RPMI7951 (cell line): ENCODE results near the gene NRXN3. TPM values are rescaled to one million over a fixed set of nuclear protein-coding genes. Genes with fewer than 3 reads are reported as not detected.

Experiments
- DNase-seq: peaks from one replicate; pipeline ENCODE4 v3.0.0-alpha.2; 2012; ENCODE audit warnings: low read depth
- total RNA-seq: library from RNA; depleted of rRNA; stranded (reverse); fragments of >200 nt; shearing (Covaris generic); gene quantifications from 2 replicates; pipeline ENCODE4 v1.2.3, GENCODE V29; 2014

The NRXN3 gene
- total RNA-seq, 1 experiment from 2014 or later, result 0.24 TPM

DNA sequence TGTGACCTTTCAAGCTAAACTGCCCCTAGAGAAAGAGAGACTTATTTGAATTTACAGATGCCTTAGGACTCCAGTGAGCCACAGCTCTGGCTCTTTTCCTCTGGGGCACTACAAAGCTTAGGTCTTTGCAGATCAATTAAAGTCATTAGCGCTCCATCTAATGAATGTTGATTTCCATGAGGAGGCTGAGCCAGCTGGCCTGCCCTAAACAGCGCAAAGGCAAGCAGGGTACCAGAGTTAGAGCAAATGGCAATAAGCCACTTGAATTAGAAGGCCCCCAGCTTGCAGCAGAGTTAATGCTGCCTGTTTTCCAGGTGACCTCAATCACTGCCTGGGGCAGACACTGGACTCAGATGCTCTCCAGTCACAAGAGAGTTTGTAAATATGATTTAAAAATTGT lies 1345.8 kb downstream of the NRXN3 start:
- no peak for DNase-seq

DNA sequence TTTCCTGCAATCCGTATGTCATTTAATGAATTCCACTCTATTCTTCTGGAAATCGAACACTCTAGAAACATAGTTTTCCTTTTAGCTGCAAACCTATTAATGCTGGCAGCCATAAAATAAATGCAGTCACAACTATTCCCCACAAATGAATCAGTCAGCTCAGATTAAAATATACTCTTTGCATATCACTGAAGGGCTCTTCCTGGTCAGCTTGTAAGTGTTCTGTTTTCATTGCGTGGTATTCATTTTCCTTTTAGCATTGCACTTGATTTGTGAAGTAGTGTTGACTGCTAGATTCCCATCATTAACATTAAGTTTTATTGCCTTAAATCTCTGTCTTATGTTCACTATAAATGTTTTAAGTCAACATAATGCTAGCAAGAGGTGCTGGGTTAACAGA lies 1355.2 kb downstream of the NRXN3 start:
- no peak for DNase-seq

DNA sequence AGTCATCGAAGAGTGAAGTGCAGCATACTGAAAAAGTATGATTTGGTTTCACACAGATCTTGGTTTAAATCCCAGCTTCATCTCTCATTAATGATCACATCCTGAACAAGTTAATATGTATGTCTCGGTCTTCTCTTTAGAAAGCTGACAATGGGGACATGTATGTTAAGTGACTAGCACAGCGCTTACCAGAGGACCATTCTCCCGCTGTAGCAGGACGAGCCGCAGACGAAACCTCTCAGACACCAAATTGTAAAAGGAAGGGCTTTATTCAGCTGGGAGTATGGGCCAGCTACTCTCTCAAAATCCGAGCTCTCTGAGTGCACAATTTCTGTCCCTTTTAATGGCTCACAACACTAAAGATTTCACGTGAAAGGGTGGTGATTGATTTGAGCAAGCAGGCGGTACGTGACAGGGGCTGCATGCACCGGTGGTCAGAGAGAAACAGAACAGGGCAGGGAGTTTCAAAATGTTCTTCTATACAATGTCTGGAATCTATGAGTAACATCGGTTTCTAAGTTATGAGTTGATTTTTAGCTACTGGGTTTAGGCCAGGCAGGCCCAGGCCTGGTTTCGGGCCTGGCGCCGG lies 1358.7 kb downstream of the NRXN3 start:
- no peak for DNase-seq

DNA sequence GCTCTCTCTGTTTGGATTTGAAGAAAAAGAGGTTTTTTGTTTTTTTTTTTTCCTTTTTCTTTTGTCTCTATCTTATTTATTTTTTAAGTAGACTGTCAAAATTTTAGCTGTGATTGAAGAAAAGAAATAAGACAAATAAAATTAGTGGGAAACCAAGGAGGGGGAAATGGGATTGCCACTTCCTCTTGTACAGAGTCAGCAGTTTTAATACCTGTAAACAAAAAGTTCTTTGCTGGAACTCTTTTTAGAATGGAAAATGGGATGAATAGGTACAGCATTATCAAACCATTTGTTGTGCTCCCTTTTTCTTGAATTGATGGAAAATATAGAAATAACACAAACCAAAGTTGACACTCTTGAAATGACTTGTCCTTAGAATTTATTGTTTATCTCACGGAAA lies 1360.4 kb downstream of the NRXN3 start:
- no peak for DNase-seq

DNA sequence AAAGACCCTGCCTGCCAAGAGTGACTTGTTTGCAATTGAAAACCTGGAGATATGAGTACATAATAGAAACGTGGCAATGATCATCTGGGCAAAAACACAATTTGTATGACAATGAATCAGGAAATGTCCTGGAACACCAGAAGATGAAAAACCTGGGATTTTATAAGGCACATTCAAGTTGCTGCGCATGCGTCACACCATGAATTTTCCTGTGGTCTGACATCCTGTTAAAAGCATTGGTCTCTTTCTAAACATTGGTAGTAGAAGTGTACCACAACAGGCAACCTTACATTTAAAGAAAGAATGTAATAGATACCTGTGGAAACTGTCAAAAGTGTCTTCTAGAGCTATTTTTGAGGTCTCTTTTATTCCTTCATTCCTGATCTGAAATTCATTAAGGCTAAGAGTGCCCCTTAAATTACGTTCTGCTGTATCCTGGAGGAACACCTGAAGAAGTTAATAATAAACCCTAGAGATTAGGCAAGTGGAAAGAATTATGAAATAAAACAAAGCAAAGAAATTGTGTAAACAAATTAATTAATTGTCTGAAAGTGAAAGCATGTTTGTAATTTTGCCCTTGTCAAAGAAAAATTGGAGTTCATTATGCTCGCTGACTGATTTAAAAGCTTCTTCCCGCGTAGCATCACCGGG lies 1364.7 kb downstream of the NRXN3 start:
- DNase-seq, result no peak

DNA sequence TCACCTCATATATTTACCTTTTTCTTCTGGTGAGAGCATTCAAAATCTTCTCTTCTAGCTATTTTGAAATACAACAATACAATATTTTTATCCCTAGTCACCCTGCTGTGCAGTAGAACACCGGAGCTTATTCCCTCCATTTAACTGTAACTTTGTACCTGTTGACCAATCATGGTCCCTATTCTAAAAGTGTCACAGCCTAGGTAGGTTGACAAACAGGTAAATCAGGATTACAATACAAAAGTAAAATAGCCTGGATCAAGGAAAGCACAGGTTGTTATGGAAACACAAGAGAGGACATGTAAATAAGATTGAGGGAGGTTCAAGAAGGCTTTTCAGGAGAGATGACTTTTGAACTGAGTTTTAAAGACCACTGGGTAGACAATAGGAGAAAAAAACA lies 1370.2 kb downstream of the NRXN3 start:
- DNase-seq, result no peak

DNA sequence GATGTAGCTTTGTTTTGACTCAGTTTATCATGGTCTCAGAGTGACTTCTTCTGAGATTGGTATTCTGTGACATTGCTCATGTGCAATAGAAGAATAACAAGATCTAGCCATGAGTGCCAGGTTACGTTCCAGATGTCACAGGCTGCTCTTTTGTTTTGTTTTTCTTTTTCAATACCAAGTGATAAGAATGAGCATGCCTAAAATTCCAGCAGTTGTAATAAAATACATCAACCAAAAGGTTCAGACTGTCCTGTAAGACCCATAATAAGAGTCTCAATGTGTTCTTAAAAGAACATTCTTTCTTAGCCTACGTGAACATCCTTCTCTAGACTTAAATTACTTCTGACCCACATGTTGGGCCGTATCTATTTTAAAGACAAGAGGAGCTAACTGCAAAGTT lies 1371.9 kb downstream of the NRXN3 start:
- no peak for DNase-seq

DNA sequence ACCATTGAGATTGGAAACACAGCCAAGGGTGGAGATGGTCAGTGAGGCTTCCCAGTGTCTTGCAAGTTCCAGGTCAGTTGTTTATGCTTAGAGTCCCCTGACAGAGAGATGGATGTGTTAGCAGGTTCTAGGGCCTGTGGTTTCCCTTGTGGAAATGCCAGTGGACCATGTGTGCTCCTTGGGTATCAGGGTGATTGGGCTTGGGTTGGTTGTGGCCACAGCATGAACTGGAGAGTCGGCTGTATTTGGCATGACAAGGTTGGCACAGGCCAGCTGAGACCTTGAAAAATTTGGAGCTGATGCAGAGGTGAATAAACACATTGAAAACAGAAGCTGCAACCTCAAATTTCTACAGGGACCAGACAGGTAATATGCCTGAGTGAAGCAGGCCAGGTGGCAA lies 1373.2 kb downstream of the NRXN3 start:
- no peak for DNase-seq

DNA sequence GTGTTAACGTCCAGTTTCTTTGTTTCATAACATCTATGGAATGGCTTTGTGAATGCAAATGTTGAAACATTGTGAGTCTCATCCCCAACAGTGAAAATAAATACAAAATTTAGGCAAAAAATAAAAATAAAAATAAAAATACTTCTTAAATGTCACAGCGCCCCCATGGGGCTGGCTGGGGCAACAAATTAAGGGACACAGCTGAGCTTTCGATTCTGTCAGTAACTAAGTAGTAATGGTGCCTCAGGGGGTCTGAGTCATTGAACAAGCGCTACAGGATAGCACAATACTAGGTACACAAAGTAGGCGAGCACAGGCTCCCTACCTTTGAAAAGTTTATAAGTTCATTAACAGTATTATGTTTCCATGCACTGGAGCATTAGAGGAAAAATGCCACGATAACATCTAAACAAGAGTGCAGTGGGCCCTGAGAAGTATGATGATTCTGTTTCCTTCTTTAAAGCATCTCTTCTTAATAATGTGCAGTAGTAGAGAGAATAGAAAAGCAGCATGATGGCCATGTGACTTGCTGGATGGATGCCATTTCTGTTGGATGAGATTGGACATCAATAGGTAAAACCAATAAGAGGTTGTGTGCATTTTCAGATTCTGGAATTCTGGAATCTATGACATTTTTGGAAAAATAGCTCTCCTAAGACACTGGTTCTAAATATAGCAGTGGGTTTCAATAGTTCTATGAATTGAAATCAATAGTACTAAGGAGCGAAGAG lies 1374.0 kb downstream of the NRXN3 start:
- no peak for DNase-seq

DNA sequence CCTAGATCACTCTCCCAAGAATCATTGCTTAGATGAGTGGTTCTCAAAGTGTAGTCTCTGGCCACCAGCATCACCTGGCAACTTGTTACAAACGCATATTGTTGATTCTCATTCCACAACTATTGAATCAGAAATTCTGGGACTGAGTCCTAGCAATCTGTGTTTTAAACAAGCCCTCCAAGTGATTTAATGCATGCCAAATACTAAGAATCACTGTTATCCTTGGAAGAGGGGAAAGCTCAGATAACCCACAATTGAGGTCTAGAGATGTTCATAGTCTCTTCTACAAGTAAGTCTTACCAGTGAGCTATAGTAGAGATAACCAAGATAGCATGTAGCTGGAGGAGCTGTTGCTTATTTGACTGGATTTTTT lies 1374.5 kb downstream of the NRXN3 start:
- no peak for DNase-seq

DNA sequence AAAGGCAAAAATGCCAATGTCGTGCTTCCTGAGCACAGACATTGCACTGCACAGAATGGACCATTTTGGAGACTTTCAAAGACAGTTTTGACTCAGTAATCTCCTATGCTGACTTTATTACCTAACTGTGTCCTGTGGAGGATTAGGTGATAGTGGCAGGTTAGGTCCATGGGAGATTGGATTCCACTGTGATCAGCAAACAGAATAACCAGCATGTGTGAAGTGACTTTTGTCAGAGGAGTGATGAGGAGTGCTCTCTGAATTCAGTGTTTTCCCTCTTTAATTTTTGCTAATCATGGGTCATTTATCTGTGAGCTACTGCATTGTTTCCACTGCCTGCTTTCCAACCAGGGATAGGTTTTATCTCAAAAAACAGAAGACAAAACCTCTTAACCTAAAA lies 1378.7 kb downstream of the NRXN3 start:
- DNase-seq, result no peak

DNA sequence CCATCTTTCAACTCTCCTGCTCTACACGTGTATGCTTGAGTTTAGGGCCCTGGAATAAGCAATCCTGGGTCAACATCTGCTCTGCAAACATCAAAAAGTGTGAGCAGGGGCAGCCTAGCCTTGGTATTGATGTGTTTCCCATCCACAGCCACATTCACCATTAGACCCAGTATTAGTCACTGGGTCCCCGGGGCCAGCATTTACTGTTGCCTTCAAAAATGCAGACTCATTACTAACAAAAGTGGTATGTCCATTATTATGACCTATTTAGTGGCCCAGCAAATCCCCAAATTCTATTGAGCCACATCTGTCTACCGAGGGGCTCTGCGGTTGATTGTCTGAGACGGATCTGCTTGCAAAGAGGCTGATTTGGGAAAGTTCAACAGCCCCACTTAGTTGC lies 1379.3 kb downstream of the NRXN3 start:
- DNase-seq, result no peak

DNA sequence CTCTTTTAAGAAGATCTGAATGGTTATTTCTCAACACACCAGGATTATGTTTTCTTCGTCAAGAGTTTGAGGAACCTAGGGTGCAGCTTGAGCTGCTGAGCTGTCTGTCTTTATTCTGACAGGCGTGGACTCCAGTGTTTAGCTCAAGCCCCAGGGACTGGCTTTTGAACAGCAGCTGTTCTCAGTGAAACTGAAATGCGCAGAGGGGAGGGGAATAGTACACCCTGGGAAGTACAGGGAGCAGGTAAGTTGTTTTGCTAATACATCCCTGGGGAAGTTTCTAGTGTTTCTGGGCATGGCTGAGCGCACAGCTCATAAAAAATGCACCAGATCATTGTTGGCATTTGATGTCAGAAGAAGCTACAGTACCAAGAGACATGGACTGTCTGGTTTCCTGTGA lies 1381.3 kb downstream of the NRXN3 start:
- DNase-seq, result no peak

DNA sequence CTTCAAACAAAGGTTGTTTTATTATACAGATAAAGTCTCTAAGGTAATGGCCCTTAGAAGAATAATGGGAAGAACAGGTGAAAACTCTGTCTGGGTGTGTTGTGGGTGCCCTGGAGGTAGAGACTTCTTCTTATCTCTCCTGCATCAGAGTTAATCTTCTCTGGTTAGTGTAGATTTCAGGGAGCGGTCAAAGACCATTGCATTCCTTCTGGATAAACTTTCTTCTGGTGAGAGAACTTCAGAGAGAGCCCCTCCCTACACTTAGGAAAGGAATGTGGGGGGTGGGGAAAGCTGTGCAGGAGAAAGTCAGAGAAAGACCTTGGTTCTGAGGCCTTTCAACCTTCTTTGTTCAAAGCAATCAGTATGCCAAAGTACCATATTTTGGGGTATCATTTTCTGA lies 1382.6 kb downstream of the NRXN3 start:
- DNase-seq, result no peak

DNA sequence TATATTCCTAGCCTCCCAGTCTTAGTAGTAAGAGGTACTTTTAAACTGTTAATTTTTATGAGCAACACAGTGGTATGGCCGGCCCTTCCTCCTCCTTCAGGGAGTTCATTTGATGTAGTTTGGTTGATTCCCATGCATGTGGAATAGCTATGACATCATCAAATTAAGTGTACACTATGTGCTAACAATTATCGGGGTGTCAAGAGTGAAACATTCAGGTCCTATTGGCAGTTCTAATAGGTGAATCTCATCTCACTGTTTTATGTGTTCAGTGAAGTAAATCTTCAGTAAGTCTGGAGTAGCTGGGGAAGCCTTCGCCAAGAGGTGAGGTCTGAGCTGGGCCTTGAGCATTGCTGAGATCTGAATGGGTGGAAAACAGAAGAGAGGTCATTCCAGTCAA lies 1384.6 kb downstream of the NRXN3 start:
- no peak for DNase-seq

DNA sequence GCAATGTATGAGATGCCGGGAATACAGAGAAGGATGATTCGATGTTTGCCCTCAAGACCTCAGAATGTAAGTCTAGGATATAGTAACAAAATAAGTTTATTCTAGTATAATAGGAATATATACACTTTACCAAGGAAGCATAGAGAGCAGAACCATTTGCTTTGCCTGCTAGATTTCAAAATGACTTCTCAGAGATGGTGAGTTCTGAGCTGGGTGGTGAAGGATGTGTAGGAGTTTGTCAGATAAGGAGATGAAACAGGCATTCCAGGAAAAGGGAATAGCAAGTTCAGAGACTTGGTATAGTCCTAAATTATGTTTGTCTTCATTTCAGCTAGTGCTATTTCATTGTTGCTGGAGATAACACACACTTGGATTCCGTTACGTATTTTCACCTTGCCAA lies 1385.3 kb downstream of the NRXN3 start:
- no peak for DNase-seq

DNA sequence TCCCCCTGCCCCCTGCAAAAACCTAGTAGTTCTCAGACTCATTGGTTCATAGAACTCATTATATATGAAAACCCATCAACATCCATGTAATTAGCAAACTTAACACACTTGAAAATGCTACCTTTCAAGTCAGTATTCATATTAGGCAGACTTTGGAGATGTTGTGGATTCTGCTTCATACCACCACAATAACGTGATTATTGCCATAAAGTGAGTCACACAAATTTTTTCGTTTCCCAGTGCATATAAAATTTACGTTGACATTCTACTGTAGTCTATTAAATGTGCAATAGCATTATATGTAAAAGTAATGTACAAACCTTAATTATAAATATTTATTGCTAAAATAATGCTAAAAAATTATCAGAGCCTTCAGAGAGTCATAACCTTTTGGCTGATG lies 1387.1 kb downstream of the NRXN3 start:
- no peak for DNase-seq

DNA sequence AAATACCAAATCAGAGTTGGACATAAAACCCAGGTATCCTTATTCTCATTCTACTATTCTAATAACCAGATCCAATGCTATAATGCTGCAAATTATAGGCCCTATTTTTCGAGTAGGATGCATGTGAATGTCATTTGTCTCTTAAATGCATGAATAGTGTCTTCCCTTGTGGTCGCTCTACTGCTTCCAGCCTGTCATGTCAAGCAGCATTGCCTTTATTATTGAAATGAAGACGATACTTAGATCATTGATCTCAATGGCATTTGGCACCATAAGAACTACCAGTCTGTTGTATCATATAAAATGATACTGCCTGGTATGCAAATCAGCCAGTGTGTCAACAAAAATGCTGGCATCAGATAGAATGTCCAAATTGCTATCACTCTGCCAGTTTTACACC lies 1392.0 kb downstream of the NRXN3 start:
- no peak for DNase-seq

DNA sequence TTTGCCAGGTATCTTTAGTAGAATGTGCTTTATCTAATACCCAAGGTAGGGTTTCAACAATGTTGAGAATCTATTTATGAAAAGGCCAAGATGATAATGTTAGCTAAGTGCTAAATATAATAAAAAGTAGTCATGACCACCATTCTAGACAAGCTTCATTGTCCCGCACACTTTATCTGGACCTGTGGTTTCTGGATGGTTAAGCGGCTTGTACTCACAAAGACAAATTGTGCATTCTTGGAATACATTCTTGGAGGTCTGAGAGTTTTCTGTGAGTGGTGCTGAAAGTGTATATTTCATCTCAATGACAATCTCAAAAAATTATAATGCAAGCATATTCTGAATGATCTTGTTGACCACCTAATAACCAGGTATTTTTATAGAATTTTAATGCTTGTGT lies 1394.2 kb downstream of the NRXN3 start:
- no peak for DNase-seq

DNA sequence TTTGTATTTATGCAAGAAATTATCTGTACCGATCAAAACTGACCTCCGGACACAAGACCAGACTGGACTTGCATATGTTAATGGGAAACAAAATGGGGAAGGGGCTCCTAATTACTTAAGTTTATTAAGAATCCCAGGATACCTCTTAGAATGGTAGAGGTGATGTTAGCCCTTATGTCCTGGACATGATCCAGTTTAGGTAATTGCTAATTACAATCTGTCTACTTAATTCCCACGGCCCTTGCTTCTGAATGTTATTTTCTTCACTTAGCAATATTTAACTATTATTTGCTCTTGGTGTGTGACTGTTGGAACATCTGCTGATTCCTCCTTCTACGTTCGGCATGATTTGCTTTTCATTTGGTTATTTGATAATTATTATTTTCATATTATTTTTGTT lies 1397.1 kb downstream of the NRXN3 start:
- no peak for DNase-seq

DNA sequence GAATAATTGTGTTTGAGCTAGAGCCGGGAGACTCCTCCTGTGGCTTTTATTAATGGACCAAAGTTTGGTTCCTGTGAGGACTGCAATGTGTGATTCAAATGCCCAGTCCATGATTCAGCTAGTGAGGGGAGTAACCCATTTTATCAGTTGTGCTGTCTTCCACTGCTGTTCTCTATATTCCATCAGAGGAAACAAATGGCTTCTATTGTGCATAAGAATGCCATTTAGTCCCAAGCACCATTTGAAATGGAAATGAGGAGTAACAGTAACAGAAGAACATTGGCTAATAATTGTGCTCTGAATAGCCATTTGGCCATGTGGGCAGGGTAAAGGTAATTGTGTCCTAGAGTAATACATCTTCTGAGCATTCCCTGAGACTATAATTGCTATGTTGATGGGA lies 1398.4 kb downstream of the NRXN3 start:
- DNase-seq, result no peak

DNA sequence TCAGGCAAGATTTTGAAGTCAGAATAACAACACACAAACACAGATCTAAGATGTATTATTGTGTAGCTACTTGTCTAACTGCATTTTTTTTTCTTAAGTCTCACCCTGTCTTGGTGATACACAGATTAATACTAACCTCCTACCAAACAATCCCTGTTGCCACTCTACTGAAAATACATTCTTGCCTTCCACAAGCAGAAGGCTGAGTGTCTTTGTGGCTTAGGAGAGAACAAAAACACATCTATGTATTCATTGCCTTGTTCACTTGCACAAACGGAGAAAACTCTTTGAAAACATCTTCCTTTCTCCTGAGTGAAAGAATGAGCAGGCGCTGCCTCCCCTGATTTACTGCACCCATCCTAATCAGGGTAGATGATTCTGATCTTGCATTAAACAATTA lies 1398.9 kb downstream of the NRXN3 start:
- no peak for DNase-seq

DNA sequence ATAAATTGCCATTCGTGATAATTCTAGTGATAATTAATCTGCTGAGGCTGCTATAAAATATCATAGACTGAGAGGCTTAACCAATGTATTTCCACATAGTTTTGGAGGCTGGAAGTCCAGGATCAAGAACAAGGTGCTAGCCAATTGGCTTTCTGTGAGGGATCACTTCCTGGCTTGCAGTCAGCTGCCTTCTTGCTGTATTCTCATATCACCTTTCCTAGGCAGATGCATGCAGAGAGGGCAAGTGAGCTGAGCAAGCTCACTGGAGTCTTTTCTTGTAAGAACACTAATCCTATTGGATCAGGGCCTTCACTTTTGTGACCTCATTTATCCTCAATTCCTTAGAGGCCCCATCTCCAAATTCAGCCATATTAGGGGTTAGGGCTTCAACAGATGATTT lies 1400.5 kb downstream of the NRXN3 start:
- DNase-seq, result no peak

DNA sequence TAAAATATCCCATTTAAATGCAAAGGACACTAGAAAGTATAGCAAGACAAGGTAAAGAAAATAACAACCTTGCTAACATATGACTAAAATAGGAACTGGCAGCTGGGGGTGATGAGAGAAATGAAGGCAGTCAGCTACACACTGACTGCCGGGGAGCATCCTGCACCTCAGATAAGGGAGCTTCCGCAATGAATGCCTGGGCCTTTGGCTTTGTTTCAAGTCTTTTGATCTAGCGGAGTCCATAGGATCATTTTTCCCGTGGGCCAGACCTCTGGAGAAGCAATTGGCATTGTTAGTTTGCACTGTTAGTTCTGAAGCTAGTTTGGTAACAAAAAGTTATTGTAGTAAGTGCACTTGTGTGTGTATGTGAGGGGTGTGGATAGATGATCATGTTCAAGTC lies 1401.2 kb downstream of the NRXN3 start:
- DNase-seq, result no peak
